A549 (cell line): ENCODE data around the gene SNRPE. TPM values are rescaled to one million over a fixed set of nuclear protein-coding genes. Genes with fewer than 3 reads are reported as not detected.

Source experiments
- ATAC-seq, 2 experiments: fragments of 200-7000 bp in 1 of 2; fragments of >200 bp in 1 of 2; cut with Nextera tagmentation in 1 of 2; cut with Tn5 transposase in 1 of 2; 3 replicates each; pipeline versions ENCODE4 v1.8.0 to v1.9.1; 2018 to 2020; ENCODE audit warnings: mild to moderate bottlenecking in 1 of 2, moderate library complexity in 1 of 2
- CTCF ChIA-PET: fragments of 300-600 bp; sonication (Branson Sonifier 250); formaldehyde crosslinking; extraction: SDS; loops from one replicate; lab custom pipeline; 2021; ENCODE audit warnings: antibody characterized with exemption, inconsistent platforms; lab: Yijun Ruan, JAX
- POLR2A ChIA-PET: fragments of 350-600 bp; formaldehyde crosslinking; extraction: SDS; loops from one replicate; lab custom pipeline; 2021; ENCODE audit warnings: antibody characterized with exemption, inconsistent platforms; lab: Yijun Ruan, JAX
- DNase-seq, 2 experiments: peaks; one replicate each; pipeline versions ENCODE4 v3.0.0 to v3.0.0-alpha.2; 2011 to 2016; ENCODE audit warnings: low read depth in 1 of 2, low spot score in 1 of 2
- FAIRE-seq: peaks from 2 replicates; lab custom pipeline; 2011; peaks lifted over from hg19 to GRCh38; lab: Jason Lieb, UNC
- H3K27ac ChIP-seq, 2 experiments: fragments of >200 bp; sonication (Bioruptor Twin); formaldehyde crosslinking; 3 replicates each; pipeline ENCODE4 v1.5.1; 2016 to 2017
- H3K4me1 ChIP-seq: fragments of >200 bp; sonication (Bioruptor Twin); formaldehyde crosslinking; 3 replicates; pipeline ENCODE4 v1.6.1; 2016
- H3K4me2 ChIP-seq: fragments of >200 bp; sonication (Bioruptor Twin); formaldehyde crosslinking; 3 replicates; pipeline ENCODE4 v1.6.1; 2016
- H3K4me3 ChIP-seq: fragments of >200 bp; sonication (Bioruptor Twin); formaldehyde crosslinking; 3 replicates; pipeline ENCODE4 v1.5.1; 2016
- H3K9me3 ChIP-seq: fragments of >200 bp; sonication (Bioruptor Twin); formaldehyde crosslinking; 3 replicates; pipeline ENCODE4 v1.6.1; 2016
- CBX8 ChIP-seq: fragments of 200-600 bp; sonication (generic); IDR thresholded peaks from 2 replicates; pipeline ENCODE4 v1.6.1; 2016
- CHD4 ChIP-seq: fragments of 200-600 bp; sonication (generic); IDR thresholded peaks from 2 replicates; pipeline ENCODE4 v1.6.1; 2016; ENCODE audit warnings: antibody characterized with exemption, mild to moderate bottlenecking, borderline replicate concordance
- EHMT2 ChIP-seq: fragments of 200-600 bp; sonication (generic); IDR thresholded peaks from 2 replicates; pipeline ENCODE4 v1.6.1; 2016; ENCODE audit warnings: antibody characterized with exemption, low read depth, mild to moderate bottlenecking, moderate library complexity
- EP300 ChIP-seq, 2 experiments: fragments of >200 bp; sonication (Bioruptor Twin); formaldehyde crosslinking; IDR thresholded peaks; 2 replicates in 1 of 2; 3 replicates in 1 of 2; pipeline ENCODE4 v1.6.1; 2016 to 2017
- ESRRA ChIP-seq: fragments of 150-350 bp; IDR thresholded peaks from 2 replicates; pipeline ENCODE4 v1.6.1; 2014; ENCODE audit warnings: mild to moderate bottlenecking, low read length, borderline replicate concordance
- MAZ ChIP-seq: fragments of 150-350 bp; IDR thresholded peaks from 2 replicates; pipeline ENCODE4 v1.6.1; 2014; ENCODE audit warnings: antibody characterized with exemption, low read depth, low read length, borderline replicate concordance
- NR3C1 ChIP-seq: fragments of >200 bp; sonication (Bioruptor Twin); formaldehyde crosslinking; IDR thresholded peaks from 3 replicates; pipeline ENCODE4 v1.6.1; 2017
- POLR2A ChIP-seq: IDR thresholded peaks from 2 replicates; pipeline ENCODE4 v1.6.1; 2012; ENCODE audit warnings: mild to moderate bottlenecking, low read length
- TP53 ChIP-seq: fragments of 250-450 bp; sonication (Bioruptor Pico); IDR thresholded peaks from 2 replicates; pipeline ENCODE4 v1.5.0; 2021; ENCODE audit warnings: mild to moderate bottlenecking, moderate library complexity
- ZC3H11A ChIP-seq: fragments of 450-650 bp; IDR thresholded peaks from 2 replicates; pipeline ENCODE4 v1.6.1; 2014; ENCODE audit warnings: antibody characterized with exemption, mild to moderate bottlenecking
- WGBS: methylation state at CpG from one replicate; pipeline ENCODE4 v1.1.6; 2017; ENCODE audit errors: missing lambda C conversion rate; 5-methylcytosine and 5-hydroxymethylcytosine counted together
- polyA plus RNA-seq, 4 experiments: library from polyadenylated mRNA; depleted of rRNA in 3 of 4; stranded (reverse); fragments of >200 nt; fragmentation: RNase III in 1 of 4; extraction: RNeasy Plus Mini Kit Qiagen cat#74134 plus additional on column Dnase treatment in 1 of 4; gene quantifications; 2 replicates in 3 of 4; 3 replicates in 1 of 4; pipeline ENCODE4 v1.2.3, GENCODE V29; 2011 to 2017
- TF ChIP-seq, protein P1 (sequence below): fragments of 450-650 bp; IDR thresholded peaks from 2 replicates; pipeline ENCODE4 v1.6.1; 2014; ENCODE audit warnings: antibody characterized with exemption
- TF ChIP-seq, protein P2 (sequence below): fragments of >200 bp; sonication (Bioruptor Twin); formaldehyde crosslinking; IDR thresholded peaks from 3 replicates; pipeline ENCODE4 v1.6.1; 2016
- TF ChIP-seq, protein P3 (sequence below): fragments of >200 bp; sonication (Bioruptor Twin); formaldehyde crosslinking; IDR thresholded peaks from 3 replicates; pipeline ENCODE4 v1.5.1; 2016
- TF ChIP-seq, protein P4 (sequence below): IDR thresholded peaks from 2 replicates; pipeline ENCODE4 v1.6.1; 2012
- TF ChIP-seq, protein P5 (sequence below): fragments of 250-450 bp; sonication (Bioruptor Pico); IDR thresholded peaks from 2 replicates; pipeline ENCODE4 v1.5.0; 2021; ENCODE audit warnings: mild to moderate bottlenecking, moderate library complexity, borderline replicate concordance

Gene SNRPE
- polyA plus RNA-seq, 2 of the 4 experiments (the other 2 are of a cell fraction), result 371 to 414 TPM

DNA sequence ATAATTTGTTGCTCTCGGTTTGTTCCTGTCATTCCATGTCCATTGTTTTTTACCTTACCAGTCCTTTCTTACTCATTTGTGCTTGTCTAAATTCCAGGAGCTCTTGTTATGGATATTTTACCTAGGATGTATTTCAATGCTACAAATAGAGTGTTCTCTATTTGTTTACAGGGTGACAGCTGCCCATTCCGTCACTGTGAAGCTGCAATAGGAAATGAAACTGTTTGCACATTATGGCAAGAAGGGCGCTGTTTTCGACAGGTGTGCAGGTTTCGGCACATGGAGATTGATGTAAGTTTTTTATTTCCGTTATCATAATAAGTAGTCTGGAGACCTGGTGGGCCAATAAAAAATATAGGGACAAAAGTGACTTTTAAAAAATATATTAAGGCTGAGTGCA lies 43.0 kb upstream of the SNRPE start (continued):
- no peak for TF ChIP-seq EP300 (IDR thresholded peaks at IDR 0.05)
- TF ChIP-seq, protein P1, sequence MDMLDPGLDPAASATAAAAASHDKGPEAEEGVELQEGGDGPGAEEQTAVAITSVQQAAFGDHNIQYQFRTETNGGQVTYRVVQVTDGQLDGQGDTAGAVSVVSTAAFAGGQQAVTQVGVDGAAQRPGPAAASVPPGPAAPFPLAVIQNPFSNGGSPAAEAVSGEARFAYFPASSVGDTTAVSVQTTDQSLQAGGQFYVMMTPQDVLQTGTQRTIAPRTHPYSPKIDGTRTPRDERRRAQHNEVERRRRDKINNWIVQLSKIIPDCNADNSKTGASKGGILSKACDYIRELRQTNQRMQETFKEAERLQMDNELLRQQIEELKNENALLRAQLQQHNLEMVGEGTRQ, result no peak

DNA sequence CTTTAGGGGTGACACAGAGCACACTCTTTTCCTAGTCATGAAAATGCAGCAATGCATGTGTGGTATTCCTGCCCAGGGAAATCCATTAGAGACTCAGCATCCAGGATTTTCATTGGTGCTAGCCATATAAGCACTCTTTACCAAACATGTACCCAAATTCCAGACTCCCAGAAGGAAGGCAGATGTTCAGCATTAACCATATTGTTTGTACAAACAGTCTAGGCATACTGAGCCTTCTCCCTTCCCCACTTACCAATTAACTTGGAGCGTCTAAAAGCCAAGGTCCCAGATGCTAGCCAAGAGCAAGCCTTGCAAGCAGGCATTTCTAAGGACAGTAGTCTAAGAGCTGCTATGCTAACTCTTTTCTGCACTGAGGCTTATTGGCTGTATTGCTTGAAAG lies 38.1 kb upstream of the SNRPE start:
- ChIA-PET CTCF (no interaction called here), POLR2A (no interaction called here)
- H3K4me2 ChIP-seq, result no peak overlapping the region
- 94% methylated on average over 1 of the region's 1 CpG for whole genome bisulfite sequencing
- ATAC-seq (no peak), FAIRE-seq (no peak), DNase-seq (no peak)
- H3K4me3 ChIP-seq, result no peak overlapping the region
- H3K9me3 ChIP-seq, result no peaks in the 10 kb centered on the region
- no peaks in the 10 kb centered on the region for H3K4me1 ChIP-seq
- H3K27ac ChIP-seq, result no peak overlapping the region
- TF ChIP-seq ESRRA (no peak), ZC3H11A (no peak), CBX8 (no peak)
- TF ChIP-seq, protein P2, sequence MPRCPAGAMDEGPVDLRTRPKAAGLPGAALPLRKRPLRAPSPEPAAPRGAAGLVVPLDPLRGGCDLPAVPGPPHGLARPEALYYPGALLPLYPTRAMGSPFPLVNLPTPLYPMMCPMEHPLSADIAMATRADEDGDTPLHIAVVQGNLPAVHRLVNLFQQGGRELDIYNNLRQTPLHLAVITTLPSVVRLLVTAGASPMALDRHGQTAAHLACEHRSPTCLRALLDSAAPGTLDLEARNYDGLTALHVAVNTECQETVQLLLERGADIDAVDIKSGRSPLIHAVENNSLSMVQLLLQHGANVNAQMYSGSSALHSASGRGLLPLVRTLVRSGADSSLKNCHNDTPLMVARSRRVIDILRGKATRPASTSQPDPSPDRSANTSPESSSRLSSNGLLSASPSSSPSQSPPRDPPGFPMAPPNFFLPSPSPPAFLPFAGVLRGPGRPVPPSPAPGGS, result no peak
- TF ChIP-seq, protein P3, sequence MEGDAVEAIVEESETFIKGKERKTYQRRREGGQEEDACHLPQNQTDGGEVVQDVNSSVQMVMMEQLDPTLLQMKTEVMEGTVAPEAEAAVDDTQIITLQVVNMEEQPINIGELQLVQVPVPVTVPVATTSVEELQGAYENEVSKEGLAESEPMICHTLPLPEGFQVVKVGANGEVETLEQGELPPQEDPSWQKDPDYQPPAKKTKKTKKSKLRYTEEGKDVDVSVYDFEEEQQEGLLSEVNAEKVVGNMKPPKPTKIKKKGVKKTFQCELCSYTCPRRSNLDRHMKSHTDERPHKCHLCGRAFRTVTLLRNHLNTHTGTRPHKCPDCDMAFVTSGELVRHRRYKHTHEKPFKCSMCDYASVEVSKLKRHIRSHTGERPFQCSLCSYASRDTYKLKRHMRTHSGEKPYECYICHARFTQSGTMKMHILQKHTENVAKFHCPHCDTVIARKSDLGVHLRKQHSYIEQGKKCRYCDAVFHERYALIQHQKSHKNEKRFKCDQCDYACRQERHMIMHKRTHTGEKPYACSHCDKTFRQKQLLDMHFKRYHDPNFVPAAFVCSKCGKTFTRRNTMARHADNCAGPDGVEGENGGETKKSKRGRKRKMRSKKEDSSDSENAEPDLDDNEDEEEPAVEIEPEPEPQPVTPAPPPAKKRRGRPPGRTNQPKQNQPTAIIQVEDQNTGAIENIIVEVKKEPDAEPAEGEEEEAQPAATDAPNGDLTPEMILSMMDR, result no peak

DNA sequence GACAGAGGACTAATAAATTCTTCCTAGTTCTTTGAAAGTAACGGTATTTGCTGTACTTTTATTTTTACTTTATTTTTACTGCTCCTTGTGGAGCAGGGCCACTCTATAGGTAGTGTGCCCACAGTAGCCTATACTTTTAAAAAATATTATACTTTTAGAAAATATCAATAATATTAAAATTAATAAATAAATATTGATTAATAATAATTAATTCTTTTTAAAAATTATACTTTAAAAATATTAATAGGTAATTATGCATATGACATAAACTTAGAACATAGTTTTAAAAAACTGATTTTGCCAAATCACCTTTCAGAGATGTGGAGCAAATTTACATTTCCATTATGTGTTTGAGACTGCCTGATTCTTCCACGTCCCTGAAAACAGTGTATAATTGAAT lies 35.2 kb upstream of the SNRPE start:
- no peak overlapping the region for H3K4me3 ChIP-seq
- H3K4me1 ChIP-seq, result no peaks in the 10 kb centered on the region
- CTCF ChIA-PET, result no interaction called here
- no peak for FAIRE-seq
- TF ChIP-seq MAZ, result no peak
- TF ChIP-seq NR3C1, result no peak
- TF ChIP-seq TP53, result no peak
- no peak for TF ChIP-seq ESRRA
- TF ChIP-seq CHD4, result no peak
- TF ChIP-seq, protein P4, sequence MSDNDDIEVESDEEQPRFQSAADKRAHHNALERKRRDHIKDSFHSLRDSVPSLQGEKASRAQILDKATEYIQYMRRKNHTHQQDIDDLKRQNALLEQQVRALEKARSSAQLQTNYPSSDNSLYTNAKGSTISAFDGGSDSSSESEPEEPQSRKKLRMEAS, result no peak
- TF ChIP-seq, protein P1, result no peak
- no peak for TF ChIP-seq EHMT2
- TF ChIP-seq, protein P5, sequence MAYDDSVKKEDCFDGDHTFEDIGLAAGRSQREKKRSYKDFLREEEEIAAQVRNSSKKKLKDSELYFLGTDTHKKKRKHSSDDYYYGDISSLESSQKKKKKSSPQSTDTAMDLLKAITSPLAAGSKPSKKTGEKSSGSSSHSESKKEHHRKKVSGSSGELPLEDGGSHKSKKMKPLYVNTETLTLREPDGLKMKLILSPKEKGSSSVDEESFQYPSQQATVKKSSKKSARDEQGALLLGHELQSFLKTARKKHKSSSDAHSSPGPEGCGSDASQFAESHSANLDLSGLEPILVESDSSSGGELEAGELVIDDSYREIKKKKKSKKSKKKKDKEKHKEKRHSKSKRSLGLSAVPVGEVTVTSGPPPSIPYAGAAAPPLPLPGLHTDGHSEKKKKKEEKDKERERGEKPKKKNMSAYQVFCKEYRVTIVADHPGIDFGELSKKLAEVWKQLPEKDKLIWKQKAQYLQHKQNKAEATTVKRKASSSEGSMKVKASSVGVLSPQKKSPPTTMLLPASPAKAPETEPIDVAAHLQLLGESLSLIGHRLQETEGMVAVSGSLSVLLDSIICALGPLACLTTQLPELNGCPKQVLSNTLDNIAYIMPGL (CRISPR knock-in tag), result no peak
- TF ChIP-seq CBX8, result no peak
- TF ChIP-seq POLR2A, result no peak
- TF ChIP-seq, all 56 proteins: peak for 0
- 92% methylated on average over 2 of the region's 2 CpGs for WGBS
- ATAC-seq (no peak), DNase-seq (no peak)
- H3K9me3 ChIP-seq, result no peaks in the 10 kb centered on the region
- H3K4me2 ChIP-seq, result no peak overlapping the region
- no peak overlapping the region for H3K27ac ChIP-seq
- POLR2A ChIA-PET, result no interaction called here
